ENCODE measurements around the gene CEMP1.
"Not testable (repeated sequence)": the region's sequence is repeated elsewhere in the genome, so short reads cannot be mapped to it uniquely, and the experiment has no call there.

The CEMP1 gene

GRCh38 chr16:2560131-2560797 is 29.1 kb upstream of the CEMP1 start:
- H3K79me2 ChIP-seq (ENCODE audit: insufficient read depth, low read depth); H3K4me1 ChIP-seq (ENCODE audit: low read depth, poor library complexity, severe bottlenecking); H3K9ac ChIP-seq; H3K4me3 ChIP-seq (IDR thresholded peaks at IDR 0.05; ENCODE audit: insufficient read depth, low read depth, low read length); H3K27ac ChIP-seq; H3K36me3 ChIP-seq (ENCODE audit: insufficient read depth); H2AFZ ChIP-seq (ENCODE audit: low read depth); H4K20me1 ChIP-seq (ENCODE audit: insufficient read depth); H3K4me2 ChIP-seq; H3K27me3 ChIP-seq (ENCODE audit: insufficient read depth, low read depth): not testable (repeated sequence)

DNA sequence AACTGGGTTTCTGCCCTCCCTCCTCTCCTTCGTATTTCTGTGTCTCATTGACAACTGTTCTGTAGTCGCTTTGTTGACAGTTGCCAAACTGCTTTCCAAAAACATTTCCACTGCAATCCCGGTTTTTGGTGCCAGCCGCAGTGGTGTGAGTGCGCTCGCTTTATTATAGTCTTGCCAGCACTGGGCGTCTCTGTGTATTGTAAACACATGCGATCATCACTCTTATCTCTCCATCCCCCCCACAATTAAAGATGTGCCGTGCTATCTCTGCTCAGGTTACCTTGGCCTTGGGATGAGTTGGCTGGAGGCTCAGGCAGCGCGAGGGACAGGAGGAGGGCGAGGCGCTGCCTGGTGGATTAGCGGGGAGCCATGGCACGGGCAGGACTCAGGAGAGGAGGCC is 25.9 kb upstream of the CEMP1 start:
- H3K27ac ChIP-seq; H3K36me3 ChIP-seq (ENCODE audit: insufficient read depth); H4K20me1 ChIP-seq (ENCODE audit: insufficient read depth); H3K9ac ChIP-seq; H3K27me3 ChIP-seq (ENCODE audit: insufficient read depth, low read depth); H2AFZ ChIP-seq (ENCODE audit: low read depth); H3K4me3 ChIP-seq (IDR thresholded peaks at IDR 0.05; ENCODE audit: insufficient read depth, low read depth, low read length); H3K79me2 ChIP-seq (ENCODE audit: insufficient read depth, low read depth); H3K4me1 ChIP-seq (ENCODE audit: low read depth, poor library complexity, severe bottlenecking); H3K4me2 ChIP-seq: not testable (repeated sequence)

DNA sequence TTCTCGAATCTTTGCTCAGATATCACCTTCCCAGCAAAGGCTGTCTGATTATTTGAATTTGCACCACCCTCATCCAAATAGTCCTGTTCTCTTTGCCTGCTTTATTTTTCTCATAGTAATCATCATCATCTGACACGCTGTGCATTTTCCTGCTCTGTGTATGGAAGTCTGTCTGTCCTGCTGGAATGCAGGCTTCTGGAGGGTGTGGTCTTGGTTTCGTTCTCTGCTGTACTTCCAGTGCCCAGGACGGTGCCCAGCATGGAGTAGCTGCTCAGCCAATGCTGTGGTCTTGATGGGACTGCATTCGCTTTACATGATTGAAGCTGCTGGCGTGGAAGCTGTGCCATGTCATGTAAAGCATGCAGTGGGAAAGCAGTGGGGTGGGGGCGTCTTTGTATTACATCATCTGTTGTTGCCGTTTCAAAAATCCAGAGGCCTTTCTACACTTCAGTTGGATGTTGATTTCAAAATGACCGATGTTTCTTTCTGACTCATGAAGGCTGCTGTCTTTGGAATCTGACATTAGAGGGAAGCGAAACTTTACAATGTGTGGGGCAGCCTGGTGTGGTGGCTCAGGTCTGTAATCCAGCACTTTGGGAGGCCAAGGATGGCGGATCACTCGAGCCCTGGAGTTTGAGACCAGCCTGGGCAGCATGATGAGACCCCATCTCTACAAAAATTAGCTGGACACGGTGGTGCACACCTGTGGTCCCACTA is 23.7 kb upstream of the CEMP1 start:
- not testable (repeated sequence) for H3K9ac ChIP-seq; H3K36me3 ChIP-seq (ENCODE audit: insufficient read depth); H3K79me2 ChIP-seq (ENCODE audit: insufficient read depth, low read depth); H2AFZ ChIP-seq (ENCODE audit: low read depth); H3K4me1 ChIP-seq (ENCODE audit: low read depth, poor library complexity, severe bottlenecking); H3K4me3 ChIP-seq (IDR thresholded peaks at IDR 0.05; ENCODE audit: insufficient read depth, low read depth, low read length); H4K20me1 ChIP-seq (ENCODE audit: insufficient read depth); H3K27me3 ChIP-seq (ENCODE audit: insufficient read depth, low read depth); H3K27ac ChIP-seq; H3K4me2 ChIP-seq

DNA sequence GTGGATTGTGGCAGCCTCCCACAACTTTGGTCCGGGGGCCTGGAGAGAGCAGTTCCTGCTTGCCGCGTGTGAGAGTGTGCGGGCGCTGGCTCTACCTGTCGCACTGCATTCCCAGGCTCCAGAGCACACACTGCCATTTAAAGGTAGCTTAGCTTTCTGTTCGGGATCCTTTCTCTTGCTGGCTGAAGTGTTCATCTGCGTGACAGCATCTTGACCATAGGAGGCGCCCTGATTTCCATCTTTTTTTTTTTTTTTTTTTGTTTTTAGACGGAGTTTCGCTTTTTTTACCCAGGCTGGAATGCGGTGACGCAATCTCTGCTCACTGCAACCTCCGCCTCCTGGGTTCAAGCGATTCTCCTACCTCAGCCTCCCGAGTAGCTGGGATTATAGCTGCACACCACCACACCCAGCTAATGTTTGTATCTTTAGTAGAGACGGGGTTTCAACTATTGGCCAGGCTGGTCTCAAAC is 20.2 kb upstream of the CEMP1 start:
- H3K27me3 ChIP-seq (ENCODE audit: insufficient read depth, low read depth); H3K4me3 ChIP-seq (IDR thresholded peaks at IDR 0.05; ENCODE audit: insufficient read depth, low read depth, low read length); H2AFZ ChIP-seq (ENCODE audit: low read depth); H3K36me3 ChIP-seq (ENCODE audit: insufficient read depth); H4K20me1 ChIP-seq (ENCODE audit: insufficient read depth); H3K27ac ChIP-seq; H3K4me1 ChIP-seq (ENCODE audit: low read depth, poor library complexity, severe bottlenecking); H3K79me2 ChIP-seq (ENCODE audit: insufficient read depth, low read depth); H3K4me2 ChIP-seq; H3K9ac ChIP-seq: not testable (repeated sequence)

- peaks cover 13% of the 10 kb centered on the region for H3K79me2 ChIP-seq (ENCODE audit: insufficient read depth, low read depth)
- not testable (repeated sequence) for H3K4me2 ChIP-seq; H4K20me1 ChIP-seq (ENCODE audit: insufficient read depth); H3K4me1 ChIP-seq (ENCODE audit: low read depth, poor library complexity, severe bottlenecking); H3K4me3 ChIP-seq (IDR thresholded peaks at IDR 0.05; ENCODE audit: insufficient read depth, low read depth, low read length); H2AFZ ChIP-seq (ENCODE audit: low read depth); H3K9ac ChIP-seq; H3K36me3 ChIP-seq (ENCODE audit: insufficient read depth); H3K27ac ChIP-seq; H3K27me3 ChIP-seq (ENCODE audit: insufficient read depth, low read depth)
These were observed 19.2 kb upstream of the CEMP1 start for GRCh38 chr16:2550283-2550878.

DNA sequence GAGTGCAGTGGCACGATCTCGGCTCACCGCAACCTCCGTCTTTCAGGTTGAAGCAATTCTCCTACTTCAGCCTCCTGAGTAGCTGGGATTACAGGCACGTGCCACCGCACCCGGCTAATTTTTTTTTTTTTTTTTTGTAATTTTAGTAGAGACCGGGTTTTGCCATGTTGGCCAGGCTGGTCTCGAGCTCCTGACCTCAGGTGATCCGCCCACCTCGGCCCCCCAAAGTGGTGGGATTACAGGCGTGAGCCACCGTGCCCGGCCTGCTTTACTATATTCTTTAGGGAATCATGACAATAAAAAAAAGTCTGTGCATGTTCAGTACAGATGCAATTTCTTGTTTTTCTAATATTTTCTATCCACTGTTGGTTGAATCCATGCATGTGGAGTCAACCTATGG is 12.6 kb upstream of the CEMP1 start:
- not testable (repeated sequence) for H4K20me1 ChIP-seq (ENCODE audit: insufficient read depth); H3K4me3 ChIP-seq (IDR thresholded peaks at IDR 0.05; ENCODE audit: insufficient read depth, low read depth, low read length); H3K27me3 ChIP-seq (ENCODE audit: insufficient read depth, low read depth); H3K9ac ChIP-seq; H2AFZ ChIP-seq (ENCODE audit: low read depth); H3K27ac ChIP-seq; H3K4me2 ChIP-seq; H3K36me3 ChIP-seq (ENCODE audit: insufficient read depth)
- H3K4me1 ChIP-seq (ENCODE audit: low read depth, poor library complexity, severe bottlenecking), result peaks cover 10% of the 10 kb centered on the region
- H3K79me2 ChIP-seq (ENCODE audit: insufficient read depth, low read depth), result peaks cover 60% of the 10 kb centered on the region

DNA sequence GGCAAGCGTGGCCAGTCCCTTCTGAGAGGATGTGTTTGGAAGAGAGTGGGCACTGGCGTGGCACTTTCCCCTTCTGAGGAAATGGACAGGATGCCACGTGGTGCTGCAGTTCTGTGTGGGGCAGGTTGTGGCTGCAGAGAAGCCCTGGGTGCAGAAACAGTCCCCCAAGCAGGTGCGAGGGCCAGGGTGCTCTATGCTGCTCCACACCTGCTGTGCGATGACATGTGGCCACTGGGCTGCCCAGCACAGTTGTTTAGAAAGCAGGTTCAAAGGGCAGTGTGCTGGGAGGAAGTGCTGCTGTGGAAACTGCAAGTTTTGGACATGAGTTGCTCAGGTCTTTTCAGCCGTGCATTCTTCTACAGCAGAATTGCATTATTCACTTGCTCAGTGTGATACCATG is 10.2 kb upstream of the CEMP1 start:
- H3K27ac ChIP-seq; H3K4me3 ChIP-seq (IDR thresholded peaks at IDR 0.05; ENCODE audit: insufficient read depth, low read depth, low read length); H3K9ac ChIP-seq; H3K36me3 ChIP-seq (ENCODE audit: insufficient read depth); H2AFZ ChIP-seq (ENCODE audit: low read depth); H3K27me3 ChIP-seq (ENCODE audit: insufficient read depth, low read depth); H3K4me2 ChIP-seq; H4K20me1 ChIP-seq (ENCODE audit: insufficient read depth): not testable (repeated sequence)
- peaks cover 21% of the 10 kb centered on the region for H3K4me1 ChIP-seq (ENCODE audit: low read depth, poor library complexity, severe bottlenecking)
- H3K79me2 ChIP-seq (ENCODE audit: insufficient read depth, low read depth), result peaks cover 62% of the 10 kb centered on the region

- H3K4me3 ChIP-seq (IDR thresholded peaks at IDR 0.05; ENCODE audit: insufficient read depth, low read depth, low read length); H3K9ac ChIP-seq; H2AFZ ChIP-seq (ENCODE audit: low read depth); H3K36me3 ChIP-seq (ENCODE audit: insufficient read depth); H3K27me3 ChIP-seq (ENCODE audit: insufficient read depth, low read depth); H3K4me2 ChIP-seq; H4K20me1 ChIP-seq (ENCODE audit: insufficient read depth); H3K27ac ChIP-seq: not testable (repeated sequence)
- Histone ChIP-seq H3K4me1 (ENCODE audit: low read depth, poor library complexity, severe bottlenecking) (peaks cover 21% of the 10 kb centered on the region), H3K79me2 (ENCODE audit: insufficient read depth, low read depth) (peaks cover 57% of the 10 kb centered on the region)
These were observed 9.7 kb upstream of the CEMP1 start for GRCh38 chr16:2540912-2541311.

DNA sequence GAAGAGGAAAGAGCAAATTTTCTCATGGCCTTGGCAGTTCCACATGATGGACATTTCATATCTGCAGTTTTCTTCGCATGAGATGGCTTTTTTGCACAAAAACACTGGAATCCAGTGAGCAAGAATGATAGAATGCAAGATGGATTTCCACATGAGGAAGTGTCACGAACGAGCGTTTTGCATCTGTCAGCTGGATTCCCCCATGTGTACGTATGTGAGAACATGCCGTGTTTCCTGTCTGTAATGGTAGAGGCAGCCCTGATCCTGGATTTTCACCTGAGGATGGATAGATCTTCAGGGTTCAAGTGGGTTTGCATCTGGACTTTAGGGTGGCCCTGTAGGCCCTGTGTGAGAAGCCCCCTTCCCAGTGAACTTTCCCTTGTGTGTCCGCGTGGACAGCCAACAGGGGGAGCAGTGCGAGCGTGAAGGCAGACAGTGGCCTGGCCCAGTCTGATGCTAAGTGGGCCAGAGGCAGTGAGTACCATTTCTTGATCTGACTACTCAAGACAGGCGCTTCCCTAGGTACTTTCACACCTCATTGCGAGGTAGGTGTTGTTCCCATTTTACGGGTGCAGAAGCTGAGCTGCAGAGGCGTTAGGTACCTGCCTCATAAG is 8.7 kb upstream of the CEMP1 start:
- H3K79me2 ChIP-seq (ENCODE audit: insufficient read depth, low read depth), result peaks cover 47% of the 10 kb centered on the region
- H3K27ac ChIP-seq; H3K9ac ChIP-seq; H3K4me2 ChIP-seq; H3K4me3 ChIP-seq (IDR thresholded peaks at IDR 0.05; ENCODE audit: insufficient read depth, low read depth, low read length); H2AFZ ChIP-seq (ENCODE audit: low read depth); H3K27me3 ChIP-seq (ENCODE audit: insufficient read depth, low read depth); H4K20me1 ChIP-seq (ENCODE audit: insufficient read depth); H3K36me3 ChIP-seq (ENCODE audit: insufficient read depth): not testable (repeated sequence)
- H3K4me1 ChIP-seq (ENCODE audit: low read depth, poor library complexity, severe bottlenecking), result peaks cover 21% of the 10 kb centered on the region

All from KMS-11 (cell line).